GM10248 (cell line): ENCODE measurements around the gene HINT3.
A peak's percentile ranks its signal among the peaks of the same experiment; 100 is the strongest.

Experiments
- CTCF ChIA-PET: fragments of 300-600 bp; sonication (Branson Sonifier 250); formaldehyde crosslinking; extraction: SDS; loops from one replicate; lab custom pipeline; 2021; ENCODE audit warnings: antibody characterized with exemption; lab: Yijun Ruan, JAX
- POLR2A ChIA-PET: fragments of 350-650 bp; sonication (Branson Sonifier 250); formaldehyde crosslinking; extraction: SDS; loops from one replicate; lab custom pipeline; 2020; ENCODE audit warnings: antibody characterized with exemption; lab: Yijun Ruan, JAX
- DNase-seq: peaks from one replicate; pipeline ENCODE4 v3.0.0; 2012; ENCODE audit errors: extremely low spot score
- TF ChIP-seq, protein P1 (sequence below): IDR thresholded peaks from 2 replicates; pipeline ENCODE4 v1.5.1; 2012; ENCODE audit warnings: mild to moderate bottlenecking, low read depth; ENCODE audit errors: extremely low read depth, missing control alignments, control extremely low read depth

The HINT3 gene

DNA sequence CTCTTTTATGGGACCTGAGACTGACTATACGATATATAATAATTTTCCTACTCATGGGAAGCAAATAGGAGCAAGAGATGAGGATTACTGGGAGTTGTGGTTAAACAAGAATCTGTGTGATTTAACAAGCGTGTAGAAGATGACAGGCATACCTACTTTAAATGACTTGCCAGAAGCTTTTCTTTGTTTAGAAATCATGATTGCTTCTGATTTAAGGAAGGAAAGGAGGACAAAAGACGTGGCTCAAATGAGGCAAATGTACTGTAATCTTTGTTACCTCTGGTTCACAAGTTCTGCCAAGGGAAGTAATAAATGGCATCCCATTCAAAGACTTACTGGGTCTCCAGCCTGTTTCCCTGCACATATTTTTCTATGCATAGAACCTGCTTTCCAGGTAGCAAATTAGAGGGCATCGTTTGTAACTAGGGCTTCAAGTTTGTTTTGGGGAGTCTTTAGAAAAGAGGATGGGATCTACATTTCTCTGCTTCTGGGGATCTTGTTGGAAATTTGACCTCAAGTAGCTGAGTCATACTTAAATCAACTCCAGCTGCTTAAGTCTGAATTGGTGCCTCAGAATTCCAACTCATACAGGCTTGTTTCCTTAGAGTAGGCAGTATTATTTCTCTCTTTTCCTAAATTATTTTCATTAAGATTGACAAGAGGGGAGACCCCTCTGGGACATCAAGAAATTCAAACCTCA is 26.8 kb downstream of the HINT3 start:
- TF ChIP-seq, protein P1, sequence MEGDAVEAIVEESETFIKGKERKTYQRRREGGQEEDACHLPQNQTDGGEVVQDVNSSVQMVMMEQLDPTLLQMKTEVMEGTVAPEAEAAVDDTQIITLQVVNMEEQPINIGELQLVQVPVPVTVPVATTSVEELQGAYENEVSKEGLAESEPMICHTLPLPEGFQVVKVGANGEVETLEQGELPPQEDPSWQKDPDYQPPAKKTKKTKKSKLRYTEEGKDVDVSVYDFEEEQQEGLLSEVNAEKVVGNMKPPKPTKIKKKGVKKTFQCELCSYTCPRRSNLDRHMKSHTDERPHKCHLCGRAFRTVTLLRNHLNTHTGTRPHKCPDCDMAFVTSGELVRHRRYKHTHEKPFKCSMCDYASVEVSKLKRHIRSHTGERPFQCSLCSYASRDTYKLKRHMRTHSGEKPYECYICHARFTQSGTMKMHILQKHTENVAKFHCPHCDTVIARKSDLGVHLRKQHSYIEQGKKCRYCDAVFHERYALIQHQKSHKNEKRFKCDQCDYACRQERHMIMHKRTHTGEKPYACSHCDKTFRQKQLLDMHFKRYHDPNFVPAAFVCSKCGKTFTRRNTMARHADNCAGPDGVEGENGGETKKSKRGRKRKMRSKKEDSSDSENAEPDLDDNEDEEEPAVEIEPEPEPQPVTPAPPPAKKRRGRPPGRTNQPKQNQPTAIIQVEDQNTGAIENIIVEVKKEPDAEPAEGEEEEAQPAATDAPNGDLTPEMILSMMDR, result no peak
- CTCF ChIA-PET, result interaction anchor here (1.4 kb wide), 1 partner anchor 9 kb away, joined by 4 read pairs; no protein-coding TSS in a partner anchor
- no peak for DNase-seq
- POLR2A ChIA-PET, result no interaction called here

DNA sequence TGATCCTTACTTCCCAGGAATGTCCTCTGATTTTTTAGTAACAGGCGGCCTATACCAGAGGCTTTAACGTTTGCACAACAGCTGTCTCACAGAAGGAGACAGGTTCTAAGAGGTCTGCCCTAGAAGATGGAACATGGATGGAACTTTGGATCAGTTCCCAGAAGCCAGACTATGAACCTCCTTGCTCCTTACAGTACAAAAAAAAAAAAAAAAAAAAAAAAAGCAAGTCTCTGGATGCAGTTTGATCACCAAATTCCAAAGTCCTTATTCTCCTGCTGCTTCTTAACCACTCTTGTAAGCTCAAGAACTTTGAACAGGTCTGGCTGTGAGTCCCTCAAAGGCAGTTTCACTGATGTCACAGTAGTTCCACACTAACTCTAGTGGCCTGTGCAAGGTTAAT is 27.7 kb downstream of the HINT3 start:
- DNase-seq, result no peak
- ChIA-PET POLR2A (no interaction called here), CTCF (interaction anchor here (3.7 to 5.0 kb wide), 2 partner anchors 9 to 12 kb away, joined by 31 to 56 read pairs; no protein-coding TSS in a partner anchor)
- TF ChIP-seq, protein P1, result no peak

DNA sequence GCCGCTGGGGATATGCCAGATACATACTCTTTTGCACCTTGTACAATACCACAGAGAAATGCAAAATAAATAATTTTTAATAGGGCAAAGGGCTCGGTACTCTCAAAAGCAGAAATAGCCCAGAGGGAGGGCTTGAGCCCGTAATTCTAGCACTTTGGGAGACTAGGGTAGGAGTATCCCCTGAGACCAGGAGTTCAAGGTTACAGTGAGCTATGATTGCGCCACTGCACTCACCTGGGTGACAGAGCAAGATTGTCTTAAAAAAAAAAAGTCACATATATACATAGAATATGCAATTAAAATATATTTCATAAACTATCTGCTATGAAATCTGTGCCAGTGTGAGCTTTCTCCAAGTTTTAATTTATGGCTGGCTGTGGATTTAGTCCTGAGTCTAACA is 29.0 kb downstream of the HINT3 start:
- TF ChIP-seq, protein P1, result no peak
- ChIA-PET CTCF (interaction anchor here (1.1 to 5.0 kb wide), 9 partner anchors 8 to 672 kb away, joined by 3 to 56 read pairs (median 8); partner anchors contain the start of genes HINT3 and NCOA7), POLR2A (no interaction called here)
- no peak for DNase-seq

DNA sequence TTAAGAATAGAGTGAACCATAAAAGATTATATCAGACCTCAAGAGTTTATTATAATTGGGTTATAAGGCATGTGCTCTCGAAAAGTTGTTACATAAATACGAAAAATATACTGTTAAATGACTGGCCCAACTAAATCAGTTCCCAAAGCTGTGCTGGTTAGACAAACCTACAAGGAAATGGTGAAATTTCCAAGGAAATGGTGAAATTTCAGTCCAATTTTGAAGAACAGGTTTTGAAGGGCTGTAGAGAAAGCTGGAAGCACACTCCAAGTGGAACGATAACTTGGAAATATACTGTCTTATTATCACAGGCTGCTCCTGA is 29.4 kb downstream of the HINT3 start:
- POLR2A ChIA-PET, result interaction anchor here (1.0 to 1.6 kb wide), 4 partner anchors 9 to 1281 kb away, joined by 3 to 6 read pairs (median 4); partner anchors contain the start of gene NCOA7
- CTCF ChIA-PET, result interaction anchor here (1.1 to 5.0 kb wide), 12 partner anchors 8 to 671 kb away, joined by 3 to 56 read pairs (median 7); partner anchors contain the start of genes HINT3 and NCOA7
- DNase-seq, result no peak

DNA sequence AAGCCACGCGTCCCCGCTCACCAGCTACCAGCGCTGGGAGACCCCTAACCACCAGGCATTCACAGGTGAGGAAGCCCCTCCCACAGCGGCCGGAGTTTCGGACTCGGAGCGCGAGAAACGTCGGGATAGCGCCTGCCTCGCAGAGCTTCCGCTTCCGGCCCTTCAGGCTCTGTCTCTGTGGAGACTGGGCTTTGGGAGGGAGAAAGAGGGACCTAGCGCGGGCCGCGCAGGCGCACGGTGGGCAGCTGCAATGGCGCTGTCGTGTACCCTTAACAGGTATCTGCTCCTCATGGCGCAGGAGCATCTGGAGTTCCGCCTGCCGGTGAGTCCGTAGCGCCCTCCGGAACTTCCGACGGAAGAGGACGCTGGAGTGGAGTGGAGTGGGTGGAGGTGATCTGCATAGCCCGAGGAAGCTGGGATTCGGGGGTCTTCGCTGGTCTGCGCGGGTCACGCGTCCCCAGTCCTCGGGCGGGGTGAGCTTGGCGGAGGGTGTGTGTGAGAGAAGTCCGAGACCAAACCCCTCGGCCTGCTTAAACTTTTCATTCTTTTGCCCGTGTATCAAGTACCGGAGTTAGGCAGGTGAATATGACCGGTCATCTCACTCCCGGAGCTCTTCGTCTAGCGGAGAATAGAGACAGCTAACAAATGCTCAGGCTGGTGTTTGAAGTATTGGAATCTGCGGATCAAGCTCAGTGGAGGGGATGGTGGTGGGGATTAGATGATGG is 29.9 kb downstream of the HINT3 start, which contains the start of gene TRMT11:
Gene TRMT11 (plus strand): TSS at position 240 of the 725 bp plus-strand sequence. CDS start 11 bp downstream, at position 251.
- peak; percentile 92 for DNase-seq
- ChIA-PET POLR2A (interaction anchor here (0.7 to 1.6 kb wide), 5 partner anchors 9 to 1281 kb away, joined by 3 to 6 read pairs (median 3); partner anchors contain the start of gene NCOA7), CTCF (interaction anchor here (1.0 to 5.0 kb wide), 13 partner anchors 8 to 671 kb away, joined by 3 to 56 read pairs (median 6); partner anchors contain the start of genes HINT3 and NCOA7)
- TF ChIP-seq, protein P1, result no peak

More for the DNA sequence above, 29.4 kb downstream of the HINT3 start:
- TF ChIP-seq, protein P1, result no peak
